Keratinocyte (primary cell): Measurements from ENCODE around the gene GBX2. TPM values are rescaled to one million over a fixed set of nuclear protein-coding genes. Genes with fewer than 3 reads are reported as not detected.

Experiments used
- DNase-seq: peaks from one replicate; pipeline ENCODE4 v3.0.0-alpha.2; 2011; ENCODE audit warnings: low read depth, missing footprints, low spot score
- FAIRE-seq: peaks from 2 replicates; lab custom pipeline; 2011; peaks lifted over from hg19 to GRCh38; lab: Jason Lieb, UNC
- H2AFZ ChIP-seq: 2 replicates; pipeline ENCODE4 v1.6.0; 2012; ENCODE audit warnings: low read length, control low read depth, inconsistent platforms; ENCODE audit not compliant: control insufficient read depth
- H3K27ac ChIP-seq: 2 replicates; pipeline ENCODE4 v1.5.1; 2011; ENCODE audit warnings: low read length; ENCODE audit not compliant: control insufficient read depth, insufficient read depth
- H3K27me3 ChIP-seq: 3 replicates; pipeline ENCODE4 v1.6.0; 2011; ENCODE audit warnings: low read length; ENCODE audit not compliant: control insufficient read depth, insufficient read depth; ENCODE audit errors: extremely low read depth
- H3K36me3 ChIP-seq, 2 experiments: 2 replicates in 1 of 2; 3 replicates in 1 of 2; pipeline ENCODE4 v1.5.1; 2011; ENCODE audit warnings: low read length in 2 of 2, mild to moderate bottlenecking in 1 of 2; ENCODE audit not compliant: control insufficient read depth in 2 of 2, insufficient read depth in 2 of 2; ENCODE audit errors: extremely low read depth in 1 of 2
- H3K4me1 ChIP-seq: 3 replicates; pipeline ENCODE4 v1.5.1; 2011; ENCODE audit warnings: low read length; ENCODE audit not compliant: control insufficient read depth, insufficient read depth; ENCODE audit errors: extremely low read depth
- H3K4me2 ChIP-seq: 3 replicates; pipeline ENCODE4 v1.6.0; 2011; ENCODE audit warnings: low read depth, low read length; ENCODE audit not compliant: control insufficient read depth, insufficient read depth; ENCODE audit errors: extremely low read depth
- H3K4me3 ChIP-seq, 3 experiments: fragments of 200-600 bp in 1 of 3; sonication (generic) in 1 of 3; 2 replicates in 2 of 3; 3 replicates in 1 of 3; pipeline ENCODE4 v1.5.1; 2011 to 2016; ENCODE audit warnings: low read length in 3 of 3, mild to moderate bottlenecking in 3 of 3, control low read depth in 2 of 3, inconsistent platforms in 1 of 3, low read depth in 1 of 3, mixed read lengths in 1 of 3, mixed run types in 1 of 3, moderate library complexity in 1 of 3; ENCODE audit not compliant: control insufficient read depth in 2 of 3, insufficient read depth in 2 of 3; ENCODE audit errors: extremely low read depth in 1 of 3
- H3K79me2 ChIP-seq: 2 replicates; pipeline ENCODE4 v1.6.0; 2012; ENCODE audit warnings: low read length; ENCODE audit not compliant: control insufficient read depth, insufficient read depth
- H3K9ac ChIP-seq: 3 replicates; pipeline ENCODE4 v1.6.0; 2011; ENCODE audit warnings: low read length; ENCODE audit not compliant: control insufficient read depth, insufficient read depth; ENCODE audit errors: extremely low read depth
- H3K9me1 ChIP-seq: 3 replicates; pipeline ENCODE4 v1.6.0; 2011; ENCODE audit warnings: low read length; ENCODE audit not compliant: control insufficient read depth, insufficient read depth; ENCODE audit errors: extremely low read depth
- H3K9me3 ChIP-seq: 2 replicates; pipeline ENCODE4 v1.5.1; 2012; ENCODE audit warnings: low read depth, low read length; ENCODE audit not compliant: control insufficient read depth
- H4K20me1 ChIP-seq: 3 replicates; pipeline ENCODE4 v1.6.0; 2011; ENCODE audit warnings: low read length; ENCODE audit not compliant: control insufficient read depth, insufficient read depth; ENCODE audit errors: extremely low read depth
- CTCF ChIP-seq, 3 experiments: IDR thresholded peaks in 1 of 3; conservative IDR thresholded peaks in 1 of 3; optimal IDR thresholded peaks in 1 of 3; 2 replicates in 2 of 3; 3 replicates in 1 of 3; pipeline versions ENCODE3 to v1.5.1; 2011; ENCODE audit warnings: low read length in 3 of 3, mild to moderate bottlenecking in 3 of 3, moderate library complexity in 2 of 3, control low read depth in 1 of 3, inconsistent platforms in 1 of 3; ENCODE audit not compliant: insufficient read depth in 2 of 3; ENCODE audit errors: extremely low read depth in 1 of 3
- EZH2 ChIP-seq: IDR thresholded peaks from one replicate; pipeline ENCODE4 v1.6.1; 2012; ENCODE audit warnings: inconsistent platforms, mild to moderate bottlenecking, low read length, moderate library complexity
- dilution Hi-C: fragments of 300-500 bp; cut with MboI; formaldehyde crosslinking; loops from one replicate; pipeline ENCODE4 v1.7.0; 2020; ENCODE audit warnings: low sequenced_read_pairs; ENCODE audit not compliant: extremely low pct_ligation_motif_present
- polyA plus RNA-seq, 5 experiments: library from polyadenylated mRNA; depleted of rRNA in 3 of 5; stranded (reverse) in 3 of 5; stranded (forward) in 1 of 5; unstranded in 1 of 5; fragments of >200 nt; gene quantifications; 1 replicate in 1 of 5; 2 replicates in 3 of 5; 3 replicates in 1 of 5; pipeline versions ENCODE4 v1.2.1 to v1.2.3, GENCODE V29; 2011 to 2012; ENCODE audit warnings: missing spikeins in 2 of 5, low read depth in 1 of 5, low replicate concordance in 1 of 5

Gene GBX2
- polyA plus RNA-seq, 1 donor (not counting 4 experiments of a cell fraction or from before 2014, with no cell fraction given) = 0.17 TPM

- H3K4me2 ChIP-seq = no peak overlapping the region
- DNase-seq = no peak
- TF ChIP-seq CTCF (optimal IDR thresholded peaks at IDR 0.05 in 1 of 3, IDR thresholded peaks at IDR 0.05 in 1 of 3, conservative IDR thresholded peaks at IDR 0.05 in 1 of 3; ENCODE audit: extremely low read depth in 1 of 3, insufficient read depth in 2 of 3, low read length in 3 of 3) = no peak
- TF ChIP-seq EZH2 = no peak
- dilution Hi-C loops = no loop called here
- H3K27me3 ChIP-seq = no peaks in the 10 kb centered on the region
- no peak overlapping the region for H2AFZ ChIP-seq
- no peak overlapping the region for H3K27ac ChIP-seq
- H3K9me3 ChIP-seq = no peaks in the 10 kb centered on the region
- H3K36me3 ChIP-seq = no peaks in the 10 kb centered on the region
- H3K9ac ChIP-seq = no peak overlapping the region
- H4K20me1 ChIP-seq = no peaks in the 10 kb centered on the region
- no peaks in the 10 kb centered on the region for H3K9me1 ChIP-seq
- no peak for FAIRE-seq
- no peak overlapping the region for H3K4me3 ChIP-seq
- no peaks in the 10 kb centered on the region for H3K79me2 ChIP-seq
- no peaks in the 10 kb centered on the region for H3K4me1 ChIP-seq
Observed at GRCh38 chr2:236130349-236130998, 37.7 kb downstream of the GBX2 start.

- TF ChIP-seq CTCF (optimal IDR thresholded peaks at IDR 0.05 in 1 of 3, IDR thresholded peaks at IDR 0.05 in 1 of 3, conservative IDR thresholded peaks at IDR 0.05 in 1 of 3; ENCODE audit: extremely low read depth in 1 of 3, insufficient read depth in 2 of 3, low read length in 3 of 3) (no peak), EZH2 (no peak)
- no peaks in the 10 kb centered on the region for H3K36me3 ChIP-seq
- no peak overlapping the region for H3K4me2 ChIP-seq
- H3K79me2 ChIP-seq = no peaks in the 10 kb centered on the region
- no peaks in the 10 kb centered on the region for H3K9me3 ChIP-seq
- no peaks in the 10 kb centered on the region for H3K9me1 ChIP-seq
- H3K4me1 ChIP-seq = no peaks in the 10 kb centered on the region
- DNase-seq = no peak
- no peak overlapping the region for H2AFZ ChIP-seq
- H3K4me3 ChIP-seq = no peak overlapping the region
- H4K20me1 ChIP-seq = no peaks in the 10 kb centered on the region
- H3K27me3 ChIP-seq = no peaks in the 10 kb centered on the region
- no peak for FAIRE-seq
- no peak overlapping the region for H3K27ac ChIP-seq
- dilution Hi-C loops = no loop called here
- no peak overlapping the region for H3K9ac ChIP-seq
Observed at GRCh38 chr2:236129935-236130334, 38.3 kb downstream of the GBX2 start.
